Stimulated activated CD8-positive, alpha-beta memory T cell treated with anti-CD3 and anti-CD28 coated beads, Interleukin-12 subunit alpha, Interleukin-12 subunit beta, amount 100 ng/mL, for 24 hours (primary cell): ENCODE measurements around the gene MLEC.

ENCODE experiments used
- DNase-seq: peaks from one replicate; pipeline ENCODE4 v3.0.0-alpha.2; 2020; ENCODE audit errors: extremely low read depth

The MLEC gene, protein sequence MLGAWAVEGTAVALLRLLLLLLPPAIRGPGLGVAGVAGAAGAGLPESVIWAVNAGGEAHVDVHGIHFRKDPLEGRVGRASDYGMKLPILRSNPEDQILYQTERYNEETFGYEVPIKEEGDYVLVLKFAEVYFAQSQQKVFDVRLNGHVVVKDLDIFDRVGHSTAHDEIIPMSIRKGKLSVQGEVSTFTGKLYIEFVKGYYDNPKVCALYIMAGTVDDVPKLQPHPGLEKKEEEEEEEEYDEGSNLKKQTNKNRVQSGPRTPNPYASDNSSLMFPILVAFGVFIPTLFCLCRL

DNA sequence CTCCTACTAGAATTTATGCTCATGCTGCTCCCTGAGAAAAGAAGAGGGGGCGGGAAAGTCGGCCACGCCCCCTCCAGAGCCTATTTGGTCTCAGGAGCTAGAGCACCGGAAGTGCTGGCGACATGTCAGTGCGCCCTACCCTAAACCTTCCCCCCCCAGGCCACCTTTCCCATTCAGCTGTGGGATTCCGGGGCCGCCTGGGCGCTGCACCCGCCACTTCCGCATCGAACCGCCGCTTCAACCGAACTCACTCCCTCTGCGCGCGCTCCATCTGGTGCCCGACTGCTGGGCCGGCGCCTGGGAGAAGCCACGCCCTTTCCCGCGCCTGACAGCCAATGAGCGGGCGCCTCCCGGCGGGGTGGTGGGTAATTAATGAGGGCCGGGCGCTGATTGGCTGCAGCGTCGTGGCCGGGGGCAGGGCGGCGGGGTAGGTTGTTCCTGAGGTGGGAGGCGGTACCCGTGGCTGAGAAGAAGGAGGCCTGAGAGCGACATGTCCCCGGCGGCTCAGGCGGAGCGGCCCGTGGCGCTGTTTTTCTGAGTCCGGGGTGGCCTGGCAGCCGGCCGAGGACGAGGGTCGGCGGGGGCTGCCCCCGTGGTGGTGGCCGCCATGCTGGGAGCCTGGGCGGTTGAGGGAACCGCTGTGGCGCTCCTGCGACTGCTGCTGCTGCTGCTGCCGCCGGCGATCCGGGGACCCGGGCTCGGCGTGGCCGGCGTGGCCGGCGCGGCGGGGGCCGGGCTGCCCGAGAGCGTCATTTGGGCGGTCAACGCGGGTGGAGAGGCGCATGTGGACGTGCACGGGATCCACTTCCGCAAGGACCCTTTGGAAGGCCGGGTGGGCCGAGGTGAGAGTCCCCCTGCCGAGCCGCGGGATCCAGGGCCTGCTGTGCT is at the start of gene MLEC:
TSS of gene MLEC (plus strand) at position 460 of the 888 bp plus-strand sequence. CDS start at position 608, 148 bp downstream.
- DNase-seq, result peak; percentile 97

DNA sequence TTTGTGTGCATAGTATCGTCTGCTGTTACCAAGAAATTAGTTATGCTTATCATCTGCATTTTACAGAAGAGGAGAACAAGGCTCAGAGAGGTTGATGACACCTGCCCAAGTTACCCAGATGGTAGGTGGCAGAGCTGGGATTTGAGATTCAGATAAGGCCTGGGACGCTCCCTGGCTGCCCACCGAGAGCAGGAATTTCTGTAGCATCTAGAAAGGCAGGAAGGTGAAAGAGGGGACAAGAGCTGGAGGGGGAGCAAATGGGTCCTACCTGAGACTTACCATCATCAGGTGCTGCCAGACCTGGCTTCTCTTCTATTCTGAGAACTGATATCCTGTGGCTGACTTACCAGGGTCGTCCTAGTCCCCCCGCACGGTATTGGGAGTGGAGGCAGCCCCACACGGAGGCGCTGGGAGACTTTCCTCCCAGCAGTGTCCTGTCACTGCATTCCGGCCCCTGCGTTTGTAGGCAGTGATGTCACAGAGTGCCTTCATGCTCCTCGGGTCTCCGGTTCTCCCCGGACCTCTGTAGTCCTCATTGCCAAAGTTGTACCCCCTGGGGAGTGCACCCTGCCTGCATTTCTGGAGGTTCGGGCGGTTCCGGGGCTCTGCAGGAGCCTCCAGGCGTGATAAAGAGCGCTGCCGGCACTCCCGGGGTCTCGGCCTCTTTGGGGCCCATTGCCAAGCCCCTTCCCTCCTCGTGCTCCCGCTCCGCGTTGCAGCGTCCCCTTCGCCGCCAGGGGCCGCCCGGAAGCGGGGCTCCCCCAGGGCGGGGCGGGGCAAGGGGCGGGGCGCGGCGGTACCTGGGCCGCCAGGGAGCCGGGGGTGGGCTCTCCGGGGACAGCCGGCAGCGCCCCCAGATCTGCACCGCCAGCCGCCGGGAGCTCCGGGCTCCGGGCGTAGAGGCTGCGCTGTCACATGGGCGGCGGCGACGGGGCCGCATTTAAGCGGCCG is 46.9 kb upstream of the MLEC start, which contains the start of gene CABP1:
TSS of gene CABP1 (plus strand) at position 856 of the 951 bp plus-strand sequence. CDS start at position 916, 60 bp downstream.
- peak; percentile 55 for DNase-seq

DNA sequence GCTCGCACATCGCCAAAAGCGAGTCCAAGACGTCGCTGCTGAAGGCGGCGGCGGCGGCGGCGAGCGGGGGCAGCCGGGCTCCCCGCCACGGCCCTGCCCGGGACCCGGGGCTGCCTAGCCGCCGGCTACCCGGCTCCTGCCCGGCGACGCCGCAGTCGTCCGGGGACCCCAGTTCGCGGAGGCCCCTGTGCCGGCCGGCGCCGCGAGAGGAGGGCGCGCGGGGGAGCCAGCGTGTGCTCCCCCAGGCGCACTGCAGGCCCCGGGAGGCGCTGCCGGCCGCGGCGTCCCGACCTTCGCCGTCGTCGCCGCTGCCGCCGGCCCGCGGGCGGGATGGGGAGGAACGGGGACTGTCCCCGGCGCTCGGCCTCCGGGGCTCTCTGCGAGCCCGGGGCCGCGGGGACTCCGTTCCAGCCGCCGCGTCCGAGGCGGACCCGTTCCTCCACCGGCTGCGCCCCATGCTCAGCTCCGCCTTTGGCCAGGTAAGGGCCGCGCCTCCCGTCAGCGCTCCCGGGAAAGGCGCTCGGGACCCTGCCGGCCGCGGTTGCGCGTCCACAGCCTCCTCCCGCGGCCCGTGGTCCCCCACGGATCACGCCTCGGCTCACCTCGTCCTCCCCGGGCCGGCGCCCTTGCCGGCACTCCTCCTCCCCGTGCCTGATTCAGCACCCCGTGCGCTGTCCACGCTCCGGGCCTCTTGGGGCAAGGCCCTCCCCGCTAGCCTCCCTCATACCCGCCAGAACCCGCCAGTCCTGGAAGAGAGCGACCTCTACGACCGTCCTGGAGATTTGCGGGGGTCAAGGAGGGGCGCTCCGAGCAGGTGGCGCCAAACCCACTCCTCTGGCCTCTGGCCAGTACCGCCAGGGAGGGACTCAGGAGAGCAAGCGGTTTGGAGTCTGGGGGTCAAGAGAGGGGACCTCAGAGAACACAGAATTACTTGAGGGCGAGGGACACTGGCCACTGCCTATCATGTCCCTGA is 45.8 kb upstream of the MLEC start:
- no peak for DNase-seq

DNA sequence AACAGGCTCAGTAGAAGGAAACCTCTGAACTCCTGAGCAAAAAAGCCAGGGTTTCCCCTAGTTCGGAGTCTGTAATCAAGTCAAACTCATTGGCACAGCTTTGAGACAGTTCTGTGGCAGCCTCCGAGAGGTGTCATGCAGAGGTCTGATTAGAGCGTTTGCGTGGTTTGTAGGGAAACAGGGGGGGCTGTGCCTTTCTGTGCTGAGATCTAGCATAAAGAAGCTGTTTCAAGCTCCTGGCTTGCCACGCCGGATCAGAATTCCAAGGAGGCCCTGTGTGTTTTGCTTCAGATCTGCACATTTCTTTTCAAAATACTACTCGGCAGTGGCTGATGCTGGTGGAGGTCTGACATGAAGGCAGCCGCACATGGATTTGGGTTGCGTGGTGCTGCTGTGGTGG is 44.8 kb upstream of the MLEC start:
- DNase-seq, result no peak

DNA sequence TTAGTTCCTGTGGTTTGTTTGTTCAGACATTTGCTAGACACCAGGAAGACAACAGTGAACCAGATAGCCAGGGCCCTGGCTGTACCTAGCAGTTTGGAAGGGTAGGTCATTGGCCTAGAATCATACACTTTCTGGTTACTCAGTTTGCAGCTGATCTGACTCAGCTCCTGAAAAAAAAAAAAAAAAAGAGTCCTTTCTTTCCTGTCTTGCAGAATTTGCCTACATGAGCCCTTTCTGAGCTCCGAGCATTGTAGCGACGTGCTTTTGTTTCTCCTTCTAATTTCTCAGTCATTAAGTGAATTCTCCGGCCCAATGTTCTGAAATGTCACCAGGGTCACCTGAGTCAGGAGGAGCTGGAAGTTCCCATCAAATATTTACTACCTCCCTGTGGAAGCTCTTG is 44.1 kb upstream of the MLEC start:
- no peak for DNase-seq

DNA sequence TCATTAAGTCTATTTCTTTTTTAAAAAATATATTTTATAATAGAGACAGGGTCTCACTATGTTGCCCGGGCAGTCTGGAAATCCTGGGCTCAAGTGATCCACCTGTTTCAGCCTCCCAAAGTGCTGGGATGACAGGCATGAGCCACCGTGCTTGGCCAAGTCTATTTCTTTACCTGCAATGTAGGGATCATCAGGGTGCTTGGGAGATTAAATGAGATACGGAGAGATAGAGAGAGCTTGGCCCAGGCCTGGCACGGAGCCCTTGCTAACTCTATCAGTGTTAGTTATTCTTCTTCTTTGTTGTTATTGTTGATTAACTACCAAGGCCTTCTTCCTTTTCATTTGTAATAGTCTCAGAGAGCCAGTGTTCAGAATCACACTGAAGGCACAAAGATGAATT is 43.4 kb upstream of the MLEC start:
- no peak for DNase-seq

DNA sequence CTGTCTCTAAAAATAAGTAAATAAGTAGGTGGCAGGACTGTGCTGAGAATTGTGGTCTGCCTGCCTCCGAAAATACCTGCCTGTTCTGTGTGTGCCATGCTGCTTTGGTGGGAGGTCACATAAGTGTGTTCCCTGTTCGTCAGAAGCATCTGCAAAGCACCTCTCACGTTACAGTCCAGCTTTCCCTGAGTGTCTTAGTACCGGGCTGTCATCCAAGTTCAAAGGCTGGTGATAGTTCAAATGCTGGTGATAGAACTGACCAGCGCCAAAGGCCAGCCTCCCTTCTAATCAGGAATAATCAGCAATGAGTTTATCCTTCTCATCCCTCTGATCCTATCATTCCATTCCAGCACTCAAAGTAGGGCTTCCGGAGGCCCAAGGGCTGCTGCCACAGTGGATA is 40.9 kb upstream of the MLEC start:
- DNase-seq, result no peak

DNA sequence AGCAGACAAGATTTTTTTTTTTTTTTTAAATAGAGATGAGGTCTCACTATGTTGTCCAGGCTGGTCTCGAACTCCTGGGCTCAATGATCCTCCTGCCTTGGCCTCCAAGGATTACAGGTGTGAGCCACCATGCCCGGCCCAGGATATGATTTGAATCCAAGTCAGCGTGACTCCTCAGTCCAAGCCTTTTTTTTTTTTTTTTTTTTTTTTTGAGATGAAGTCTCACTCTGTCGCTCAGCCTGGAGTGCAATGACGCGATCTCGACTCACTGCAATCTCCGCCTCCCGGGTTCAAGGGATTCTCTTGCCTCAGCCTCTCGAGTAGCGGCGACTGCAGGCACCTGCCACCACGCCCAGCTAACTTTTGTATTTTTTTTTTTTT is 39.6 kb upstream of the MLEC start:
- no peak for DNase-seq

DNA sequence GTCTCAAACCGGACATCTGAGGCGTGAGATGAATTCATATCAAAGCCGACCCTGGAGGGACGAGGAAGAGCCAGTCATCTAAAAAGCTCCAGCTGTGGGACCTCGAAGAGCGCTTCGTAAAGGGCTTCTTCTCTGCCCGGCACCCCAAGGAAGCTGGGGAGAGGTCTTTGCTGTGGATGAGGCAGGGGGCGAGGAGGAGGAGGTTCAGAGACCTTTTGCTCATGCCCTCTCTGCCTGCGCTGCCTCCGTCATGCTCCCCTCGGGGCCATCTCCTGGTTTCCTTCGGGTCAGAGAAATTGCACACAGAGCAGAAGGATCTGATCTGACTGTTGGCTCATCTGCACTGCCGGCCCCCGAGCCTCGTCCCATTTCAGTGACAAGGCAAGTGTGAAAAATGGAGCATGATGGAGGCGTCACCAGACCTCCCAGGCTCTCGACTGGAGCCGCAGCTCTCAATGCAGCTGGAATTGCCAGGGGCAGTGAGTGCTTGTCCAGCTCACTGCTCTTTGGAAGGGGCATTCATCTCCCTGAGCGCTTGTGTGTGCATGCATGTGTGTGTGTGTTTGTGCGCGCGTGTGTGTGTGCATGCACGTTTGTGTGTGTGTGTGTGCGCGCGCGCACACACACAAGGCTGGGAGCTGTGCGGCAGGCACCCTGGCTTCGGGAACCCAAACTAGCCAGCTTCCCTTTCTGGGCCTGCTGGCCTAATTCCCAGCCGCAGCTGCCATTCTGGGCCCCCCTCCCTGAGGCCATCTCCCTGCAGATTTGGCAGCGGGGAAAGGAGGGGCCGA is 37.3 kb upstream of the MLEC start:
- no peak for DNase-seq

DNA sequence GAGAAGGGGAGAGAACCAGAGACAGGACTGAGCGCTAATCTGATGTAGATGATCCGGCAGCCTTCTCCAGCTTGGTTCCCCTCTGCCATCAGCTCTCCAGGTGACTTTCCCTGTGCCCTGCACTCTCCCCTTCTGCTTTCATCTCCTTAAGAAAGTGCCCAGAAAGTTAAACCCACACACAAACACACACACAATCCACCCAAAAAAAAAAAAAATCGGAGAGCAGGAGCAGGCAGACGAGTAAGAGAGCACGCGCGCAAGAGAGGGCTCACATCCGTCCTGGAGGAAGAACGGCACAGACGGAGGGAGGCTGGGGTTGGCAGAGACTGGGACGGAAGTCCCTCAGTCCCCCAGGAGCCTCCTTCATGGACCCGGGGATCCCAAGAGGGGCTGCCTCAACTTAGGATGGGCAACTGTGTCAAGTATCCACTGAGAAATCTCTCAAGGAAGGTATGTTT is 36.7 kb upstream of the MLEC start:
- DNase-seq, result no peak

DNA sequence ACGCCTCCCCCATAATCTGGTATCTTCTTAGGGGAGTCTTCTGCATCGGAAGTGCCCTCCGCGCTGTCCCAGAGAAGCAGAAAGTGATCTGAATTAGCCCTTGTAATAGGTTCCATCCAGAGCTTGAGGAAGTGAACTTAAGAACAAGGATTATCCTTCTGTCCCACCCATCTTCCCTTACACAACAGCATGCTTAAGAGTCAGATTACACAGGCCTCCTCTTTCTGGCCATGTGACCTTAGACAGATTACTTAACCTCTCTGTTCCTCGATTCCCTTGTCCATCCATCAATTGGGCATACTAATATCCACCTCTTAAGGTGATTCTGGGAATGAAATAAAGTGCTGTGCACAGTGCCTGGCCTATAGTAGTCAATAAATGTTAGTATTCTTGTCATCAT is 35.1 kb upstream of the MLEC start:
- no peak for DNase-seq

DNA sequence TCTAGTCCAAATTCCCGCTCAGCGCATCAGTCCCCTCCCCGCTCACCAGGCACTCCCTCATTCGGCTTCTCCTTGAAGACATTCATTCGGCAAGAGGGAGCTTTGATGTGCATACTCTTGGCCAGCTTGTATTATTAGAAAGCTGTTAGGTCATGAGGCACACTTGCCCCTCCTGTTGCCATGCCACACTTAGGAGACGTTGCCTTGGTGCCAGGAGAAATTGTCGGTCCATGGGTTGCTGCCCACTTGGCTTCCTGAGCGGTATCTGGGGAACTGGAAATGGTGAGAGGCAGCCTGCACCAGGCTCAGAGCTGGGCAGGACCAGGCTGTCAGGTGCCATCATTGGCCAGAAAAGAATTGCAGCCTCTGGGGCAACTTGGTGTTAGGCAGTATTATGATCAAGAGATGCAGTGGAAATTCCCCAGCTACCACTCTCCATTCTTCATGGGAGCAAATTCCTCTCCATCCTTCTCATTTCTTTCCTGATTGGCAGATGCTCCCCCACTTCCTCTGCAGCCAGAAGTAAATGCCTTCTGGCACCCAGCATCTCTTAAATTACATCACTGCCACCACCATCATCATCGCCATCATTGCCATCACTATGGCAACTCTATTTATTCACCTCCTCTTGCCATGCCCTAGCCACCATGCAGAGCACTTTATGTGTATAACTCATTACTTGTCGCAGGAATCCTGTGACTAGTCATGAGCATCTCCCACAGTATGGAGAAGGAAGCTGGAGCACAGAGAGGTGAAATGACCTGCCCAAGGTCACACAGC is 34.1 kb upstream of the MLEC start:
- DNase-seq, result no peak

DNA sequence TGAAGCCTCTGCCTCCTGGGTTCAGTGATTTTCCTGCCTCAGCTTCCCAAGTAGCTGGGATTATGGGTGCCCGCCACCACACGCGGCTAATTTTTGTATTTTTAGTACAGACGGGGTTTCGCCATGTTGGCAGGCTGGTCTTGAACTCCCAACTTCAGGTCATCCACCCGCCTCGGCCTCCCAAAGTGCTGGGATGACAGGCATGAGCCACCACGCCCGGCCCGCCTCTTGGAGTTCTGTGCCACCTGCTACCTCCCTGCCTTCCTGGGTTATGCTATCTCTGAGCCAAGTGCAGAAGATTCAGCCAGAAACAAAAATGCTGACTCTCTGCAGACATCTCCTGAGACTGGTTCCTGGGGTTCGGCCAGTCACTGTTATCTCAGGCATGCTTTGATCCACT is 33.3 kb upstream of the MLEC start:
- DNase-seq, result no peak

DNA sequence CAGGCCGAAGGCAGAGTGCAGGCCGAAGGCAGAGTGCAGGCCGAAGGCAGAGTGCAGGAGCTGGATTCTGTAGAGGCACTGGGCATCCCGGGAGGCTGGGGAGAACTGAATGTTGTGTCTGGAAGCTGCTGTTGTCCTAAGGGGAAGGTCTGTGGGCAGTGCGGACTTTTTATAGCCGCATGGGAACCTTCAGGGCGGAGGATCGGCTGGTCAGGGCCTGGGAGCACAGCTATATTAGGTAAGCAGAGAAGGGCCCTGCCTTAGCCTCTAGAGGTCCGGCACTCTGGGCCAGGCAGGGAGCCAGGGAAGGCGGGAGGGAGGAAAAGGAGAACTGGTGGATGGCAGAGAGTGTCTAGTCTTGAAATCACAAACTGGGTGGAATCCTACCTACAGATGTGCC is 32.3 kb upstream of the MLEC start:
- DNase-seq, result no peak

DNA sequence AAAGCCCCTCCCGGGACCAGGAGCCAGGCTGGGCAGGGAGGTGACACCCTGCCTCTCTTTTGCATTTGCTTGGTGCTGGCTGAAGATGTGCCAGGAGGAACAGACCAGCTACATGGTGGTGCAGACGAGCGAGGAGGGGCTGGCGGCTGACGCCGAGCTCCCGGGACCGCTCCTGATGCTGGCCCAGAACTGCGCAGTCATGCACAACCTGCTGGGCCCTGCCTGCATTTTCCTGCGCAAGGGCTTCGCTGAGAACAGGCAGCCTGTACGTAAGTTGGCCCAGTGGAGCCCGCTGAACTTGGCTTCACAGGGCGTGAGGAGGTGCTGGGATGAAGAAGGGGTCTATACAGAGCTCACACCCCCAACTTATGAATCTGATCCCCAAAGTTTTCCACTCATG is 30.9 kb upstream of the MLEC start:
- DNase-seq, result no peak

DNA sequence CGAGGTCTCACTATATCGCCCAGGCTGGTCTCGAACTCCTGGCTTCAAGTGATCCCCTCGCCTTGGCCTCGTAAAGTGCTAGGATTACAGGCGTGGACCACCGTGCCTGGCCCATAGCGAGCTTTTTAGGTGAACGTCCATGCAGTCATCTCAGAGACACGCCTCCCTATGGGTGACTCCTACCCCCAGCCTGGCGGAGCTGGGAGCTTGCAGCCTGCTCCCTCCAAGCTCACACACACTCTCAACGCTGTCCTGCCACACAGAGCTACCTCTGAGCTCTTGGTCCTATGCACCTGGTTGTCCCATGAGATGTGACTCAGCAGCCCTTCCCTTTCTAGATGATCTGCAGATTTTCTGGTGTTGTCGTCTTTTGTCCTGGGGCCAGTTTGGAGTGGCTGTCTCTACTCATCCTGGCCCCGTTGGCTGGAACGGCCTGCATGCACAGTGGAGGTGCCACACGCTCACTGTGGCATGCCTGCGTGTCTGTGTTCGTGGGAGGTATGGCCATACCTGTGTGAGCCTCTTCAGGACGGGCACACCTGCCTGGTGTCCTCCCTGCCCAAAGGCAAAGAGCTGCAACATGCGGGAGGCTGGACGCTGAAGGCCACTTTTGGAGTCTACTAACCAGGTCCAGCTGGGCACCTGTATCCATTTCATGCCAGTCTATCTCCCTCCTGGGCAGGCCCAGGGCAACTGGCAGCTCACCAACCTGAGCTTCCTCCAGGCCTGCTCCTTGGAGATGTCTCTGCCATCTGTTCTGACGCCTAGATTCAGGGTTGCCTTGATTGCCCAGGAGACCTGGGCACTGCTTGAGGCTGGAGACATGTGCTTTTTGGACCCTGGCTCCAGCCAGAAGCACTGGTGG is 28.4 kb upstream of the MLEC start:
- no peak for DNase-seq

DNA sequence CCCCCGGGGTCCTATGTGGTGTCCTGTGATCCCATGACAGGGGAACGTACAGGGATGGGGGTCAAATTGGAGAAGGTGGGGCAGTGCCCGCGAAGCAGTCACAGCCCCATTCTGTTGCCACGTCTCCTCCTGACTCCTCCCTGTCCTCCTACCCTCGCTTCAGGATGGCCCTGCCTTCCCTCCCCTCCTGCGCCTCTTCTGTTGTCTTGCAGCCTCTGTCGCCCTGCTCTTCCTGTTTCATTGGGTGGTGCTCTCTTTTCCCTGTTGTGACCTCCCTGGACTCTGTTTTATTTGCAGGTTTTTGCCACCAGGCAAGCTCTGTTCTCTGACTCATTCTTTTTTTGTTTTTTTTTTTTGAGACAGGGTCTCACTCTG is 27.8 kb upstream of the MLEC start:
- no peak for DNase-seq

DNA sequence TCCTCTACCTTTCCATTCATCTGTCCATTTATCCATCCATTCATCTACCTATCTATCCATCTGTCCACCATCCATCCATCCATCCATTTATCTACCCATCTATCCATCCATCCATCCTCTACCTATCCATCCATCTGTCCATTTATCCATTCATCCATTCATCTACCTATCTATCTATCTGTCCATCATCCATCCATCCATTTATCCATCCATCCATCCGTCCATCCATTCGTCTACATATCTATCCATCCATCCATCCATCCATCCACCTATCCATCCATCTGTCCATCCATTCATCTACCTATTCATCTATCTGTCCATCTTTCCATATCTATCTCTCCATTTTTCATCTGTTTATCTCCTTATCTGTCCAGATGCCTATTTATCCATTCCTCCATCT is 25.5 kb upstream of the MLEC start:
- no peak for DNase-seq
